ENCODE measurements around the gene EPS15. TPM values are rescaled to one million over a fixed set of nuclear protein-coding genes. Genes with fewer than 3 reads are reported as not detected.

The EPS15 gene
- total and polyA plus RNA-seq, 9 of the 15 experiments (the other 6 are each of a cell fraction or from before 2014, with no cell fraction given) = 23.1 to 69.0 (median 41.7) TPM

- TF ChIP-seq E2F8 (IDR thresholded peaks at IDR 0.05; ENCODE audit: low read depth, partially characterized antibody) (peak; percentile 27), ESRRA (IDR thresholded peaks at IDR 0.05; ENCODE audit: borderline replicate concordance, low read depth) (peak; percentile 29; the same call in 1 of the 2 replicates), LCOR (CRISPR knock-in tag; IDR thresholded peaks at IDR 0.05) (peak; percentile 70; the same call in 1 of the 2 replicates)
- TF ChIP-seq, protein P1, sequence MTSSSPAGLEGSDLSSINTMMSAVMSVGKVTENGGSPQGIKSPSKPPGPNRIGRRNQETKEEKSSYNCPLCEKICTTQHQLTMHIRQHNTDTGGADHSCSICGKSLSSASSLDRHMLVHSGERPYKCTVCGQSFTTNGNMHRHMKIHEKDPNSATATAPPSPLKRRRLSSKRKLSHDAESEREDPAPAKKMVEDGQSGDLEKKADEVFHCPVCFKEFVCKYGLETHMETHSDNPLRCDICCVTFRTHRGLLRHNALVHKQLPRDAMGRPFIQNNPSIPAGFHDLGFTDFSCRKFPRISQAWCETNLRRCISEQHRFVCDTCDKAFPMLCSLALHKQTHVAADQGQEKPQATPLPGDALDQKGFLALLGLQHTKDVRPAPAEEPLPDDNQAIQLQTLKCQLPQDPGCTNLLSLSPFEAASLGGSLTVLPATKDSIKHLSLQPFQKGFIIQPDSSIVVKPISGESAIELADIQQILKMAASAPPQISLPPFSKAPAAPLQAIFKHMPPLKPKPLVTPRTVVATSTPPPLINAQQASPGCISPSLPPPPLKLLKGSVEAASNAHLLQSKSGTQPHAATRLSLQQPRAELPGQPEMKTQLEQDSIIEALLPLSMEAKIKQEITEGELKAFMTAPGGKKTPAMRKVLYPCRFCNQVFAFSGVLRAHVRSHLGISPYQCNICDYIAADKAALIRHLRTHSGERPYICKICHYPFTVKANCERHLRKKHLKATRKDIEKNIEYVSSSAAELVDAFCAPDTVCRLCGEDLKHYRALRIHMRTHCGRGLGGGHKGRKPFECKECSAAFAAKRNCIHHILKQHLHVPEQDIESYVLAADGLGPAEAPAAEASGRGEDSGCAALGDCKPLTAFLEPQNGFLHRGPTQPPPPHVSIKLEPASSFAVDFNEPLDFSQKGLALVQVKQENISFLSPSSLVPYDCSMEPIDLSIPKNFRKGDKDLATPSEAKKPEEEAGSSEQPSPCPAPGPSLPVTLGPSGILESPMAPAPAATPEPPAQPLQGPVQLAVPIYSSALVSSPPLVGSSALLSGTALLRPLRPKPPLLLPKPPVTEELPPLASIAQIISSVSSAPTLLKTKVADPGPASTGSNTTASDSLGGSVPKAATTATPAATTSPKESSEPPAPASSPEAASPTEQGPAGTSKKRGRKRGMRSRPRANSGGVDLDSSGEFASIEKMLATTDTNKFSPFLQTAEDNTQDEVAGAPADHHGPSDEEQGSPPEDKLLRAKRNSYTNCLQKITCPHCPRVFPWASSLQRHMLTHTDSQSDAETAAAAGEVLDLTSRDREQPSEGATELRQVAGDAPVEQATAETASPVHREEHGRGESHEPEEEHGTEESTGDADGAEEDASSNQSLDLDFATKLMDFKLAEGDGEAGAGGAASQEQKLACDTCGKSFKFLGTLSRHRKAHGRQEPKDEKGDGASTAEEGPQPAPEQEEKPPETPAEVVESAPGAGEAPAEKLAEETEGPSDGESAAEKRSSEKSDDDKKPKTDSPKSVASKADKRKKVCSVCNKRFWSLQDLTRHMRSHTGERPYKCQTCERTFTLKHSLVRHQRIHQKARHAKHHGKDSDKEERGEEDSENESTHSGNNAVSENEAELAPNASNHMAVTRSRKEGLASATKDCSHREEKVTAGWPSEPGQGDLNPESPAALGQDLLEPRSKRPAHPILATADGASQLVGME (CRISPR knock-in tag; IDR thresholded peaks at IDR 0.05) = no peak
Measured at GRCh38 chr1:51535006-51535592, 16.0 kb upstream of the EPS15 start (continued).

All from K562 (cell line).